Activated B cell treated with CpG ODN at 0.5 μM for 24 hours (primary cell): ENCODE measurements around the gene TEX101. TPM values are rescaled to one million over a fixed set of nuclear protein-coding genes. Genes with fewer than 3 reads are reported as not detected.

Experiments used
- ATAC-seq: fragments of 200-7000 bp; cut with Tn5 transposase; one replicate; pipeline ENCODE4 v1.10.0; 2021; ENCODE audit warnings: low read depth, mild to moderate bottlenecking, moderate library complexity
- CTCF ChIA-PET: fragments of 350-600 bp; sonication (Branson Sonifier 250); formaldehyde crosslinking; loops from one replicate; lab custom pipeline; 2021; ENCODE audit warnings: antibody characterized with exemption; lab: Charles Lee
- POLR2A ChIA-PET: fragments of 350-600 bp; sonication (Branson Sonifier 250); formaldehyde crosslinking; loops from one replicate; lab custom pipeline; 2021; ENCODE audit warnings: antibody characterized with exemption; lab: Charles Lee
- DNase-seq: peaks from one replicate; pipeline ENCODE4 v3.0.0; 2022
- H3K27ac Mint-ChIP-seq: one replicate; pipeline ENCODE4 v1.8.0; 2020; ENCODE audit warnings: mixed read lengths
- H3K27me3 Mint-ChIP-seq: one replicate; pipeline ENCODE4 v1.8.0; 2021; ENCODE audit warnings: mixed read lengths
- H3K36me3 Mint-ChIP-seq: one replicate; pipeline ENCODE4 v1.8.0; 2021; ENCODE audit warnings: low read depth, mixed read lengths
- H3K4me1 Mint-ChIP-seq: one replicate; pipeline ENCODE4 v1.8.0; 2021; ENCODE audit warnings: mixed read lengths
- H3K4me3 Mint-ChIP-seq: one replicate; pipeline ENCODE4 v1.8.0; 2020; ENCODE audit warnings: mild to moderate bottlenecking, mixed read lengths
- H3K9me3 Mint-ChIP-seq: one replicate; pipeline ENCODE4 v1.8.0; 2020; ENCODE audit warnings: mixed read lengths
- CTCF ChIP-seq: fragments of 200-600 bp; IDR thresholded peaks from one replicate; pipeline ENCODE4 v1.8.0; 2022; ENCODE audit warnings: antibody characterized with exemption, mild to moderate bottlenecking
- intact Hi-C: fragments of 100-400 bp; cut with micrococcal nuclease; formaldehyde crosslinking; loops from one replicate; pipeline ENCODE4 v1.15.1; 2024
- total RNA-seq: library from RNA; stranded (reverse); gene quantifications from 2 replicates; pipeline ENCODE4 v1.2.3, GENCODE V29; 2022

Gene TEX101
- total RNA-seq, 1 donor from 2014 or later, result not detected

GRCh38 chr19:43423779-43424178 lies 9.1 kb downstream of the TEX101 start:
- CTCF ChIA-PET, result no interaction called here
- Mint-ChIP-seq H3K9me3 (no peaks in the 10 kb centered on the region), H3K36me3 (no peaks in the 10 kb centered on the region), H3K27ac (no peak overlapping the region), H3K4me1 (no peaks in the 10 kb centered on the region), H3K4me3 (no peak overlapping the region), H3K27me3 (peaks cover 4% of the 10 kb centered on the region)
- ATAC-seq, result no peak
- TF ChIP-seq CTCF, result no peak
- intact Hi-C loops, result no loop called here
- DNase-seq, result no peak
- POLR2A ChIA-PET, result no interaction called here

- H3K27ac Mint-ChIP-seq, result no peak overlapping the region
- H3K4me1 Mint-ChIP-seq, result peaks cover 8% of the 10 kb centered on the region
- no peak for TF ChIP-seq CTCF
- H3K4me3 Mint-ChIP-seq, result no peak overlapping the region
- DNase-seq (no peak), ATAC-seq (no peak)
- no peaks in the 10 kb centered on the region for H3K27me3 Mint-ChIP-seq
- POLR2A ChIA-PET, result interaction anchor here (0.7 kb wide), 1 partner anchor 110 kb away, joined by 10 read pairs; no protein-coding TSS in a partner anchor
- intact Hi-C loops, result no loop called here
- no peaks in the 10 kb centered on the region for H3K9me3 Mint-ChIP-seq
- CTCF ChIA-PET, result interaction anchor here (1.0 kb wide), 1 partner anchor 13 kb away, joined by 3 read pairs; no protein-coding TSS in a partner anchor
- no peaks in the 10 kb centered on the region for H3K36me3 Mint-ChIP-seq
These were observed 11.1 kb downstream of the TEX101 start for GRCh38 chr19:43425567-43426392.

- CTCF ChIA-PET, result interaction anchor here (0.8 to 1.7 kb wide), 3 partner anchors 13 to 90 kb away, joined by 3 to 5 read pairs (median 4); no protein-coding TSS in a partner anchor
- intact Hi-C loops, result no loop called here
These were observed 14.7 kb downstream of the TEX101 start for GRCh38 chr19:43429395-43429794.

GRCh38 chr19:43430142-43430710 lies 15.5 kb downstream of the TEX101 start:
- intact Hi-C loops, result no loop called here
- no peak overlapping the region for H3K4me3 Mint-ChIP-seq
- CTCF ChIA-PET, result interaction anchor here (1.4 to 6.6 kb wide), 2 partner anchors 9 to 89 kb away, joined by 3 to 55 read pairs; no protein-coding TSS in a partner anchor

More at GRCh38 chr19:43429395-43429794, 14.7 kb downstream of the TEX101 start:
- Mint-ChIP-seq H3K4me1 (peaks cover 18% of the 10 kb centered on the region), H3K4me3 (no peak overlapping the region), H3K27ac (no peak overlapping the region), H3K9me3 (no peaks in the 10 kb centered on the region), H3K36me3 (no peaks in the 10 kb centered on the region), H3K27me3 (no peaks in the 10 kb centered on the region)
- no peak for DNase-seq
- ATAC-seq, result no peak
- POLR2A ChIA-PET, result no interaction called here
- TF ChIP-seq CTCF, result no peak

More at GRCh38 chr19:43430142-43430710, 15.5 kb downstream of the TEX101 start:
- POLR2A ChIA-PET, result no interaction called here
- no peaks in the 10 kb centered on the region for H3K36me3 Mint-ChIP-seq
- no peaks in the 10 kb centered on the region for H3K9me3 Mint-ChIP-seq
- no peak for TF ChIP-seq CTCF
- no peaks in the 10 kb centered on the region for H3K27me3 Mint-ChIP-seq
- no peak overlapping the region for H3K27ac Mint-ChIP-seq
- peaks cover 19% of the 10 kb centered on the region for H3K4me1 Mint-ChIP-seq
- ATAC-seq, result no peak
- DNase-seq, result no peak
